ENCODE data around the gene DHRS9. TPM values are rescaled to one million over a fixed set of nuclear protein-coding genes. Genes with fewer than 3 reads are reported as not detected.

DHRS9 gene
- total RNA-seq, 4 donors from 2014 or later: 0.54 TPM; not detected in 3

DNA sequence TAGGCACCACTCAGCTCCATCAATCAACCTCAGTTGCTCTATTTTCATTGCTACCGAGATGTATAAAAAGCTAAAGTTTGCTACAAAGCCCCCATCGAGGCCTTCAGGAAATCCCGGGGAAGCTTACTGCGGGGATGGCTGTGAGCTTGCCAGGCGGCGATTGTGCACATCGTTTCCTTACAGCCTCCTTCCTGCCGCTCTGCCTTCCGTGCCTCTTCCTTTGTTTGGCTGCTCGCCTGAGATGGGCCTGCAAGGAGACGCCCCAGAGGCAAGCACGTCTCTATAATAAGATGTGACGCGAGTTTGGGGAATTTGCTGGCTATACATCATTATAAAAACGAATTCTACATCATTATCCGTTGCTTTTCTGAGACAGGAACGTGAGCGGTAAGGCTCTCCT, 41.6 kb downstream of the DHRS9 start:
- no peak for TF ChIP-seq POLR2A (IDR thresholded peaks at IDR 0.05)
- TF ChIP-seq, protein P1, sequence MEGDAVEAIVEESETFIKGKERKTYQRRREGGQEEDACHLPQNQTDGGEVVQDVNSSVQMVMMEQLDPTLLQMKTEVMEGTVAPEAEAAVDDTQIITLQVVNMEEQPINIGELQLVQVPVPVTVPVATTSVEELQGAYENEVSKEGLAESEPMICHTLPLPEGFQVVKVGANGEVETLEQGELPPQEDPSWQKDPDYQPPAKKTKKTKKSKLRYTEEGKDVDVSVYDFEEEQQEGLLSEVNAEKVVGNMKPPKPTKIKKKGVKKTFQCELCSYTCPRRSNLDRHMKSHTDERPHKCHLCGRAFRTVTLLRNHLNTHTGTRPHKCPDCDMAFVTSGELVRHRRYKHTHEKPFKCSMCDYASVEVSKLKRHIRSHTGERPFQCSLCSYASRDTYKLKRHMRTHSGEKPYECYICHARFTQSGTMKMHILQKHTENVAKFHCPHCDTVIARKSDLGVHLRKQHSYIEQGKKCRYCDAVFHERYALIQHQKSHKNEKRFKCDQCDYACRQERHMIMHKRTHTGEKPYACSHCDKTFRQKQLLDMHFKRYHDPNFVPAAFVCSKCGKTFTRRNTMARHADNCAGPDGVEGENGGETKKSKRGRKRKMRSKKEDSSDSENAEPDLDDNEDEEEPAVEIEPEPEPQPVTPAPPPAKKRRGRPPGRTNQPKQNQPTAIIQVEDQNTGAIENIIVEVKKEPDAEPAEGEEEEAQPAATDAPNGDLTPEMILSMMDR (IDR thresholded peaks at IDR 0.05): no peak
- intact Hi-C loops (cut with DNase I): loop anchor here (2.0 kb wide), 1 partner anchor 20 kb away; no protein-coding TSS in a partner anchor
- Histone ChIP-seq H3K9me3 (no peaks in the 10 kb centered on the region), H3K27ac (no peak overlapping the region), H3K4me3 (replicated peaks in 1 of 3) (no peak overlapping the region), H3K4me1 (no peaks in the 10 kb centered on the region), H3K36me3 (no peaks in the 10 kb centered on the region), H3K27me3 (no peaks in the 10 kb centered on the region)
- WGBS, 2 donors: 60 to 69% methylated on average over 18 of the region's 18 CpGs
- no peak for DNase-seq

GRCh38 chr2:169112841-169113240, 43.5 kb downstream of the DHRS9 start:
- intact Hi-C loops (cut with DNase I): no loop called here
- H3K4me3 ChIP-seq (replicated peaks in 1 of 3): no peak overlapping the region

GRCh38 chr2:169114056-169114455, 44.7 kb downstream of the DHRS9 start:
- Histone ChIP-seq H3K9me3 (no peaks in the 10 kb centered on the region), H3K4me1 (peaks cover 3 to 7% of the 10 kb centered on the region in 2 donors), H3K4me3 (replicated peaks in 1 of 3) (no peak overlapping the region), H3K36me3 (no peaks in the 10 kb centered on the region), H3K27ac (no peak overlapping the region), H3K27me3 (no peaks in the 10 kb centered on the region)
- DNase-seq: no peak
- TF ChIP-seq, protein P1 (IDR thresholded peaks at IDR 0.05): no peak
- no peak for TF ChIP-seq POLR2A (IDR thresholded peaks at IDR 0.05)
- intact Hi-C loops (cut with DNase I): no loop called here
- WGBS, 2 donors: 95 to 97% methylated on average over 4 of the region's 4 CpGs

More at GRCh38 chr2:169112841-169113240, 43.5 kb downstream of the DHRS9 start:
- H3K27me3 ChIP-seq: no peaks in the 10 kb centered on the region
- no peak overlapping the region for H3K27ac ChIP-seq
- TF ChIP-seq POLR2A (IDR thresholded peaks at IDR 0.05): no peak
- TF ChIP-seq, protein P1 (IDR thresholded peaks at IDR 0.05): no peak
- no peaks in the 10 kb centered on the region for H3K36me3 ChIP-seq
- no peaks in the 10 kb centered on the region for H3K9me3 ChIP-seq
- H3K4me1 ChIP-seq: no peaks in the 10 kb centered on the region
- 90 to 96% methylated on average over 6 of the region's 6 CpGs for WGBS, 2 donors
- no peak for DNase-seq

GRCh38 chr2:169116327-169116726, 47.0 kb downstream of the DHRS9 start:
- Histone ChIP-seq H3K36me3 (no peaks in the 10 kb centered on the region), H3K4me3 (replicated peaks in 1 of 3) (no peak overlapping the region), H3K4me1 (peaks cover 3 to 15% of the 10 kb centered on the region in 2 donors), H3K27me3 (no peaks in the 10 kb centered on the region), H3K27ac (no peak overlapping the region), H3K9me3 (no peaks in the 10 kb centered on the region)
- intact Hi-C loops (cut with DNase I): no loop called here
- DNase-seq: no peak
- 30 to 40% methylated on average over 2 of the region's 2 CpGs for WGBS, 2 donors
- no peak for TF ChIP-seq POLR2A (IDR thresholded peaks at IDR 0.05)
- TF ChIP-seq, protein P1 (IDR thresholded peaks at IDR 0.05): no peak

GRCh38 chr2:169116993-169117392, 47.6 kb downstream of the DHRS9 start:
- Histone ChIP-seq H3K9me3 (no peaks in the 10 kb centered on the region), H3K4me1 (peaks cover 3 to 15% of the 10 kb centered on the region in 2 donors), H3K4me3 (replicated peaks in 1 of 3) (no peak overlapping the region), H3K36me3 (no peaks in the 10 kb centered on the region), H3K27me3 (no peaks in the 10 kb centered on the region), H3K27ac (no peak overlapping the region)
- DNase-seq: no peak
- intact Hi-C loops (cut with DNase I): no loop called here
- TF ChIP-seq, protein P1 (IDR thresholded peaks at IDR 0.05): no peak
- TF ChIP-seq POLR2A (IDR thresholded peaks at IDR 0.05): no peak
